HG02623 (cell line): ENCODE measurements around the gene CDK7.
"Not testable (repeated sequence)": the region's sequence is repeated elsewhere in the genome, so short reads cannot be mapped to it uniquely, and the experiment has no call there.

Experiments
- ATAC-seq: cut with Tn5 transposase; IDR thresholded peaks from one replicate; pipeline ENCODE4 v1.9.1; 2021; ENCODE audit warnings: moderate library complexity; ENCODE audit not compliant: unreplicated experiment

Gene CDK7

GRCh38 chr5:69234457-69235268 lies at the start of gene CDK7:
Gene CDK7, plus strand, starts transcription at chr5:69234886. Its CDS starts 90 bp downstream, at chr5:69234976.
- ATAC-seq = peak; percentile 100

GRCh38 chr5:69187342-69187741 lies 47.3 kb upstream of the CDK7 start:
- no peak for ATAC-seq

GRCh38 chr5:69188811-69189161 lies 45.9 kb upstream of the CDK7 start:
- no peak for ATAC-seq

- peak; percentile 89 for ATAC-seq
Observed at GRCh38 chr5:69189162-69190086, 45.3 kb upstream of the CDK7 start, which contains the start of gene CENPH. Gene CENPH, plus strand, starts transcription at chr5:69189583. Its CDS starts 52 bp downstream, at chr5:69189635.

- ATAC-seq = no peak
Observed at GRCh38 chr5:69202497-69202896, 32.2 kb upstream of the CDK7 start.

GRCh38 chr5:69206528-69207190 lies 28.0 kb upstream of the CDK7 start:
- no peak for ATAC-seq

- ATAC-seq = no peak
Observed at GRCh38 chr5:69209602-69210001, 25.1 kb upstream of the CDK7 start.

GRCh38 chr5:69211200-69211599 lies 23.5 kb upstream of the CDK7 start:
- no peak for ATAC-seq

GRCh38 chr5:69212022-69212421 lies 22.7 kb upstream of the CDK7 start:
- no peak for ATAC-seq

GRCh38 chr5:69213513-69214215 lies 21.0 kb upstream of the CDK7 start:
- no peak for ATAC-seq

GRCh38 chr5:69217151-69217511 lies 17.6 kb upstream of the CDK7 start:
- ATAC-seq = no peak

- peak; percentile 91 for ATAC-seq
Observed at GRCh38 chr5:69217548-69218526, 16.8 kb upstream of the CDK7 start.

- no peak for ATAC-seq
Observed at GRCh38 chr5:69219939-69220338, 14.7 kb upstream of the CDK7 start.

GRCh38 chr5:69220371-69220770 lies 14.3 kb upstream of the CDK7 start:
- not testable (repeated sequence) for ATAC-seq

GRCh38 chr5:69220833-69221232 lies 13.9 kb upstream of the CDK7 start:
- ATAC-seq = not testable (repeated sequence)

- ATAC-seq = no peak
Observed at GRCh38 chr5:69224520-69224919, 10.2 kb upstream of the CDK7 start.

- ATAC-seq = no peak
Observed at GRCh38 chr5:69225860-69226259, 8.8 kb upstream of the CDK7 start.

- no peak for ATAC-seq
Observed at GRCh38 chr5:69230181-69230580, 4.5 kb upstream of the CDK7 start.

- ATAC-seq = no peak
Observed at GRCh38 chr5:69231281-69231680, 3.4 kb upstream of the CDK7 start.

GRCh38 chr5:69231851-69232250 lies 2.8 kb upstream of the CDK7 start:
- ATAC-seq = no peak
